ENCODE data around the gene NRCAM.

DNA sequence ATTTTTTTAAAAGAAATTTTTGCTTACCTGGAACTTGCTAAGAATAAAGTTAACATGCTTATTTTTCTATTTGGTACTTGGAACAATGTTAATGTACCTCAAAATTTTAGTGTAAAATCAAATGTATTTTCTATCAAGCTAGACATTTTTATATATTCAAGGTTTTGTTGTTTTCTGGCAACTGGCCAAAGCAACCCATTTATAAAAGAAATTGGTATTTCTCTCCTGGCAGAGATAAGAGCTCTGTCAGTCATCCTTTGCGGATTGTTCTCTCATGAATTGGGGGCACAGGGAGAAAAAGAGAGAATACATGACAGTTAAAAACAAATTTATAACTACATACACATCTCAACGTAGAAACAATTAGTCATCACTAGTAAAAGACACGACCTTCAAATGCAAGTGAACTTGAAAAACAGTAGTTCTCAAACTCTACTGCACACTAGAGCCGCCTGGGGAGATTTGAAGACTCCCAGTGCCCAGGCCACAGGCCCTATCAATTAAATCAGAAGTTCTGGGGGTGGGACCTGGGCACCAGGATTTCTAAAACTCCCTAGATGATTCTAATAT, 173.7 kb downstream of the NRCAM start:
- TF ChIP-seq SIN3A (conservative IDR thresholded peaks at IDR 0.05 in 1 of 2, IDR thresholded peaks at IDR 0.05 in 1 of 2; ENCODE audit: low read depth in 1 of 2, low read length in 2 of 2) (no peak), EZH2 (IDR thresholded peaks at IDR 0.05; ENCODE audit: low read depth, low read length, severe bottlenecking) (no peak)

All from H1 (cell line).